NCI-H226 (cell line): ENCODE data around the gene TLCD1.

ENCODE experiments used
- DNase-seq: peaks from one replicate; pipeline ENCODE4 v3.0.0-alpha.2; 2015

TLCD1 gene

DNA sequence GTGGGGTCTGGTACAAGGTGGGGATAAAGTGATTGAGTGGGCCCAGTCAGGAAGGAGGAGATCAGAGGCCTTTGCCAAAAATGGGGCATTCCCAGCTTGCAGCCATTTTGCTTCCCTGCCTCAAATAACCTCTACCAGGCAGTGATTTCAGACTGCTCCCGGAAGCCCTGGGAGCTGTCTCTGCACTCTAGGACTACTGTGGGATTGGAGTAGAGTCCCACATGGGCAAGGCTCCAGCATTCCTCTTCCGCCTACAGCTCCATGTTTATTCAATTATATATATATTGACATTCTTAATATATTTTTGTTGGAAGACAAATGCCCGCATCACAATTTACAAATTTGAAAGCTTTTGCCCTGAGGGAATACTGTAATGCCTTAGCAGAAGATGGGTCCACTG lies 50.5 kb downstream of the TLCD1 start:
- no peak for DNase-seq
